H9 (cell line): ENCODE measurements around the gene PRUNE2. TPM values are rescaled to one million over a fixed set of nuclear protein-coding genes. Genes with fewer than 3 reads are reported as not detected.
A peak's percentile ranks its signal among the peaks of the same experiment; 100 is the strongest.

Source experiments
- DNase-seq: peaks from one replicate; pipeline ENCODE4 v3.0.0-alpha.2; 2017
- H2AFZ ChIP-seq: one replicate; pipeline ENCODE4 v1.6.1; 2013; ENCODE audit warnings: mild to moderate bottlenecking, low read length, control low read depth, moderate library complexity
- H2AK5ac ChIP-seq: 2 replicates; pipeline ENCODE4 v1.6.1; 2013; ENCODE audit warnings: low read length, control low read depth, mixed read lengths; ENCODE audit not compliant: insufficient read length
- H2BK120ac ChIP-seq: one replicate; pipeline ENCODE4 v1.6.1; 2013; ENCODE audit warnings: low read depth, mild to moderate bottlenecking, low read length, control low read depth, inconsistent platforms; ENCODE audit not compliant: poor library complexity, severe bottlenecking
- H2BK12ac ChIP-seq: 2 replicates; pipeline ENCODE4 v1.6.1; 2013; ENCODE audit warnings: low read length, control low read depth, mixed read lengths, low read depth; ENCODE audit not compliant: insufficient read length
- H2BK15ac ChIP-seq: 2 replicates; pipeline ENCODE4 v1.6.1; 2013; ENCODE audit warnings: low read depth, low read length, control low read depth
- H2BK20ac ChIP-seq: one replicate; pipeline ENCODE4 v1.6.1; 2013; ENCODE audit warnings: low read depth, mild to moderate bottlenecking, low read length, control low read depth, inconsistent platforms; ENCODE audit not compliant: poor library complexity, severe bottlenecking
- H2BK5ac ChIP-seq: 2 replicates; pipeline ENCODE4 v1.6.1; 2013; ENCODE audit warnings: low read length, control low read depth, mixed read lengths; ENCODE audit not compliant: insufficient read length
- H3K14ac ChIP-seq: 2 replicates; pipeline ENCODE4 v1.6.1; 2013; ENCODE audit warnings: low read length, control low read depth; ENCODE audit not compliant: insufficient read depth
- H3K18ac ChIP-seq: 2 replicates; pipeline ENCODE4 v1.6.1; 2013; ENCODE audit warnings: low read depth, mild to moderate bottlenecking, mixed read lengths, low read length, control low read depth; ENCODE audit not compliant: insufficient read length
- H3K23ac ChIP-seq: 2 replicates; pipeline ENCODE4 v1.6.1; 2013; ENCODE audit warnings: low read length, control low read depth, mixed read lengths, low read depth; ENCODE audit not compliant: insufficient read length
- H3K23me2 ChIP-seq: 2 replicates; pipeline ENCODE4 v1.6.1; 2013; ENCODE audit warnings: low read depth, mild to moderate bottlenecking, mixed read lengths, low read length, control low read depth; ENCODE audit not compliant: insufficient read length, poor library complexity, severe bottlenecking
- H3K27ac ChIP-seq: 2 replicates; pipeline ENCODE4 v1.5.1; 2013; ENCODE audit warnings: low read length, control low read depth, mixed read lengths, low read depth; ENCODE audit not compliant: insufficient read length
- H3K27me3 ChIP-seq: 2 replicates; pipeline ENCODE4 v1.6.1; 2013; ENCODE audit warnings: low read length, control low read depth, inconsistent platforms; ENCODE audit not compliant: insufficient read depth
- H3K4ac ChIP-seq: 2 replicates; pipeline ENCODE4 v1.6.1; 2013; ENCODE audit warnings: low read depth, mild to moderate bottlenecking, control low read depth, inconsistent platforms, low read length, moderate library complexity
- H3K4me1 ChIP-seq: 2 replicates; pipeline ENCODE4 v1.6.1; 2013; ENCODE audit warnings: low read length, control low read depth, inconsistent platforms; ENCODE audit not compliant: insufficient read depth
- H3K4me2 ChIP-seq: 2 replicates; pipeline ENCODE4 v1.6.1; 2013; ENCODE audit warnings: low read length, control low read depth, mixed read lengths; ENCODE audit not compliant: insufficient read length, insufficient read depth
- H3K56ac ChIP-seq: 2 replicates; pipeline ENCODE4 v1.6.1; 2013; ENCODE audit warnings: low read depth, mild to moderate bottlenecking, mixed read lengths, low read length, control low read depth; ENCODE audit not compliant: insufficient read length
- H3K79me1 ChIP-seq: 2 replicates; pipeline ENCODE4 v1.6.1; 2013; ENCODE audit warnings: low read depth, mild to moderate bottlenecking, moderate library complexity, low read length, control low read depth, inconsistent platforms; ENCODE audit not compliant: insufficient read depth, poor library complexity, severe bottlenecking
- H3K79me2 ChIP-seq: 2 replicates; pipeline ENCODE4 v1.6.1; 2013; ENCODE audit warnings: low read length, control low read depth, inconsistent platforms; ENCODE audit not compliant: insufficient read depth
- H3K9ac ChIP-seq: 2 replicates; pipeline ENCODE4 v1.6.1; 2013; ENCODE audit warnings: low read length, control low read depth, mixed read lengths; ENCODE audit not compliant: insufficient read length; ENCODE audit errors: extremely low read depth
- H3K9me3 ChIP-seq: one replicate; pipeline ENCODE4 v1.6.1; 2013; ENCODE audit warnings: low read depth, low read length, inconsistent platforms; ENCODE audit not compliant: control insufficient read depth
- H3T11ph ChIP-seq: one replicate; pipeline ENCODE4 v1.6.1; 2013; ENCODE audit warnings: mild to moderate bottlenecking, low read length, control low read depth, inconsistent platforms
- H4K20me1 ChIP-seq: one replicate; pipeline ENCODE4 v1.6.1; 2013; ENCODE audit not compliant: control insufficient read depth, insufficient read length, insufficient read depth
- H4K5ac ChIP-seq: 2 replicates; pipeline ENCODE4 v1.6.1; 2013; ENCODE audit warnings: low read depth, mild to moderate bottlenecking, mixed read lengths, low read length, control low read depth; ENCODE audit not compliant: insufficient read length
- H4K8ac ChIP-seq: replicated peaks from 2 replicates; pipeline ENCODE4 v1.6.1; 2013; ENCODE audit warnings: low read length, control low read depth, mixed read lengths, low read depth; ENCODE audit not compliant: insufficient read length
- H4K91ac ChIP-seq: 2 replicates; pipeline ENCODE4 v1.6.1; 2013; ENCODE audit warnings: low read depth, mild to moderate bottlenecking, moderate library complexity, mixed read lengths, low read length, control low read depth; ENCODE audit not compliant: insufficient read length
- H3K27ac Mint-ChIP-seq, 3 experiments: 2 replicates in 2 of 3; 3 replicates in 1 of 3; pipeline ENCODE4 v1.8.0; 2020 to 2021; ENCODE audit warnings: mixed read lengths in 3 of 3, mild to moderate bottlenecking in 1 of 3, moderate library complexity in 1 of 3
- H3K27me3 Mint-ChIP-seq: 2 replicates; pipeline ENCODE4 v1.8.0; 2021; ENCODE audit warnings: low read depth, mild to moderate bottlenecking, moderate library complexity, mixed read lengths
- H3K36me3 Mint-ChIP-seq, 3 experiments: 2 replicates in 2 of 3; 3 replicates in 1 of 3; pipeline ENCODE4 v1.8.0; 2020 to 2021; ENCODE audit warnings: low read depth in 3 of 3, mixed read lengths in 3 of 3; ENCODE audit not compliant: insufficient read depth in 1 of 3
- H3K4me1 Mint-ChIP-seq, 2 experiments: 2 replicates each; pipeline ENCODE4 v1.8.0; 2020; ENCODE audit warnings: mixed read lengths in 2 of 2
- H3K4me3 Mint-ChIP-seq, 2 experiments: 2 replicates in 1 of 2; 3 replicates in 1 of 2; pipeline ENCODE4 v1.8.0; 2020 to 2021; ENCODE audit warnings: mild to moderate bottlenecking in 2 of 2, mixed read lengths in 2 of 2, moderate library complexity in 1 of 2
- H3K9me3 Mint-ChIP-seq, 2 experiments: 2 replicates in 1 of 2; 3 replicates in 1 of 2; pipeline ENCODE4 v1.8.0; 2020; ENCODE audit warnings: mild to moderate bottlenecking in 2 of 2, mixed read lengths in 2 of 2, moderate library complexity in 1 of 2
- CTCF ChIP-seq: fragments of 200-600 bp; sonication (generic); conservative IDR thresholded peaks from 3 replicates; pipeline ENCODE4 v1.8.0; 2021; ENCODE audit warnings: antibody characterized with exemption, mild to moderate bottlenecking
- WGBS: extraction: QIAGEN DNeasy Blood & Tissue Kit; methylation state at CpG from one replicate; pipeline ENCODE4 v1.1.7; 2013; ENCODE audit warnings: missing lambda C conversion rate, low lambda C conversion rate, mixed read lengths; ENCODE audit not compliant: insufficient read length; ENCODE audit errors: extremely low coverage; 5-methylcytosine and 5-hydroxymethylcytosine counted together
- total RNA-seq: library from RNA; stranded (reverse); gene quantifications from 2 replicates; pipeline ENCODE4 v1.2.1, GENCODE V29; 2021

PRUNE2 gene
- total RNA-seq, 1 experiment from 2014 or later, result 12.1 TPM

- Histone ChIP-seq H3K23ac (no peak overlapping the region), H2BK120ac (no peak overlapping the region), H3K23me2 (no peaks in the 10 kb centered on the region), H2BK15ac (no peak overlapping the region), H4K20me1 (no peaks in the 10 kb centered on the region), H2AK5ac (no peak overlapping the region), H3K27ac (no peak overlapping the region), H4K5ac (no peak overlapping the region), H4K8ac (no peak overlapping the region), H3K18ac (no peak overlapping the region), H3K9ac (no peak overlapping the region), H3K27me3 (no peaks in the 10 kb centered on the region), H2BK20ac (no peak overlapping the region), H3K4me2 (peak overlapping the region; percentile 33), H4K91ac (no peak overlapping the region), H3K9me3 (no peaks in the 10 kb centered on the region), H3K79me2 (no peaks in the 10 kb centered on the region), H2BK12ac (no peak overlapping the region), H3T11ph (no peak overlapping the region), H3K4me1 (peaks cover 2% of the 10 kb centered on the region; the same call in 1 of the 2 replicates), H3K4ac (no peak overlapping the region), H3K56ac (no peak overlapping the region), H2BK5ac (no peak overlapping the region), H3K14ac (no peak overlapping the region), H2AFZ (no peak overlapping the region), H3K79me1 (no peaks in the 10 kb centered on the region)
- no CpG with 5 or more reads among the region's 2 CpGs for WGBS
- H3K27ac Mint-ChIP-seq, result peak overlapping the region in 1 of 3 experiments; percentile 91; a peak in 3 of 7 replicates
- H3K9me3 Mint-ChIP-seq, result no peaks in the 10 kb centered on the region
- H3K4me1 Mint-ChIP-seq, result peaks cover 22 to 30% of the 10 kb centered on the region in 2 experiments
- peak overlapping the region in 1 of 2 experiments; percentile 47; a peak in 1 of 5 replicates for H3K4me3 Mint-ChIP-seq
- no peak for TF ChIP-seq CTCF
- no peak for DNase-seq
- H3K27me3 Mint-ChIP-seq, result no peaks in the 10 kb centered on the region
- H3K36me3 Mint-ChIP-seq, result no peaks in the 10 kb centered on the region
Observed at GRCh38 chr9:76873821-76874220, 32.1 kb downstream of the PRUNE2 start.
